ENCODE measurements around the gene SLC35F5. TPM values are rescaled to one million over a fixed set of nuclear protein-coding genes. Genes with fewer than 3 reads are reported as not detected.

Gene SLC35F5
- total RNA-seq, 3 donors from 2014 or later = 77.8 to 135 (median 96.7) TPM

DNA sequence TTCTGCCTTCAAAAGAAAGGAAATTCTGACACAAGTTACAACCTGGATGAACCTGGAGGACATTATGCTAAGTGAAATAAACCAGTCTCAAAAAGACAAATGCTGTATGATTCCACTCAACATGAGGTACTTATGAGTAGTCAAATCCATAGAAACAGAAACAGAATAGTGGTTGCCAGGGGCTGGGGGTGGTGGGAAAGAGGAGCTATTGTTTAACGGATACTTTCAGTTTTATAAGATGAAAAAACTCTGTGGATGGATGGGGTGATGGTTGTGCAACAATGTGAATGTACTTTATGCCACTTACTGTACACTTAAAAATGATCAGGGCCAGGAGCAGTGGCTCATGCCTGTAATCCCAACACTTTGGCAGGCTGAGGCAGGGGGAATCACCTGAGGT, 15.4 kb downstream of the SLC35F5 start:
- TF ChIP-seq, protein P1, sequence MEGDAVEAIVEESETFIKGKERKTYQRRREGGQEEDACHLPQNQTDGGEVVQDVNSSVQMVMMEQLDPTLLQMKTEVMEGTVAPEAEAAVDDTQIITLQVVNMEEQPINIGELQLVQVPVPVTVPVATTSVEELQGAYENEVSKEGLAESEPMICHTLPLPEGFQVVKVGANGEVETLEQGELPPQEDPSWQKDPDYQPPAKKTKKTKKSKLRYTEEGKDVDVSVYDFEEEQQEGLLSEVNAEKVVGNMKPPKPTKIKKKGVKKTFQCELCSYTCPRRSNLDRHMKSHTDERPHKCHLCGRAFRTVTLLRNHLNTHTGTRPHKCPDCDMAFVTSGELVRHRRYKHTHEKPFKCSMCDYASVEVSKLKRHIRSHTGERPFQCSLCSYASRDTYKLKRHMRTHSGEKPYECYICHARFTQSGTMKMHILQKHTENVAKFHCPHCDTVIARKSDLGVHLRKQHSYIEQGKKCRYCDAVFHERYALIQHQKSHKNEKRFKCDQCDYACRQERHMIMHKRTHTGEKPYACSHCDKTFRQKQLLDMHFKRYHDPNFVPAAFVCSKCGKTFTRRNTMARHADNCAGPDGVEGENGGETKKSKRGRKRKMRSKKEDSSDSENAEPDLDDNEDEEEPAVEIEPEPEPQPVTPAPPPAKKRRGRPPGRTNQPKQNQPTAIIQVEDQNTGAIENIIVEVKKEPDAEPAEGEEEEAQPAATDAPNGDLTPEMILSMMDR (IDR thresholded peaks at IDR 0.05) = no peak
- TF ChIP-seq POLR2A (IDR thresholded peaks at IDR 0.05) (no peak), POLR2AphosphoS5 (IDR thresholded peaks at IDR 0.05) (no peak)
- DNase-seq (ENCODE audit: low spot score in 2 of 2) = no peak
- no peaks in the 10 kb centered on the region for H3K4me1 ChIP-seq
- no peak overlapping the region for H3K27ac ChIP-seq
- intact Hi-C loops (cut with DNase I; ENCODE audit: low total_unique reads) = no loop called here
- H3K9me3 ChIP-seq = no peaks in the 10 kb centered on the region
- no peaks in the 10 kb centered on the region for H3K27me3 ChIP-seq
- H3K4me3 ChIP-seq = no peak overlapping the region
- peaks cover 4% of the 10 kb centered on the region for H3K36me3 ChIP-seq

DNA sequence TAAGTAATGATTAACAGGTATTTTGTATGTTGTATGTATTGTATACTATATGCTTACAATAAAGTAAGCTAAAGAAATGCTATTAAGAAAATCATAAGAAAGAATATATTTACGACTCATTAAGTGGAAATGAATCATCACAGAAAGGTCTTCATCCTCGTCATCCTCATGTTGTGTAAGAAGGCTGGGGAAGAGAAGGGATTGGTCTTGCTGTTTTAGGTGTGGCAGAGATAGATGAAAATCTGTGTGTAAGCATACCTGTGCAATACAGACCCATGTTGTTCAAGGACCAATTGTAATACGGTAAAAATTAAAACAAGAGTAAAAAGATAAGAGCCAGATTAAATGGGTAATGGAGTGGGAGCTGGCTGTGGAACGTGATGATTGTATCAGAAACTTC, 16.6 kb downstream of the SLC35F5 start:
- intact Hi-C loops (cut with DNase I; ENCODE audit: low total_unique reads) = no loop called here
- TF ChIP-seq POLR2AphosphoS5 (IDR thresholded peaks at IDR 0.05) = no peak
- TF ChIP-seq, protein P1 (IDR thresholded peaks at IDR 0.05) = no peak
- TF ChIP-seq POLR2A (IDR thresholded peaks at IDR 0.05) = no peak
- no peak overlapping the region for H3K27ac ChIP-seq
- peaks cover 4% of the 10 kb centered on the region for H3K36me3 ChIP-seq
- DNase-seq (ENCODE audit: low spot score in 2 of 2) = no peak
- no peaks in the 10 kb centered on the region for H3K27me3 ChIP-seq
- H3K9me3 ChIP-seq = no peaks in the 10 kb centered on the region
- H3K4me3 ChIP-seq = no peak overlapping the region
- no peaks in the 10 kb centered on the region for H3K4me1 ChIP-seq

DNA sequence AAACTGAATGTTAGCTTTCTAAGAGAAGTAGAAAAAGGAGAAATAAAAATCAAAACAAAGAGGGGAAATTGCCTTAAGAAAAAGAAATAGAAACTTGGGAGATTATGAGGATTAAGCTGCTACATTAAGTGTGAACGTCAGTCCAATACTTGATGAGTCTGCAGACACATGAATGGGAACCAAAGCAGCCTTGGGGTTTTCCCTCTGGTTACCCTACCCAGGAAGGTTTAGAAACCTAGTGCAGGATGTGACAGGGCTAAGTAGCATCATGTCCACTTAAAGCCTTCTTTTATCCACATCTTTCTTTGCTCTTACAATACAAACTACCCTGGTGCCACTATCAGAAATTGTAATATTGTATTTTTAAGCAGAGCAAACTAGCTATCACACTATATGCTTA, 22.3 kb downstream of the SLC35F5 start:
- Histone ChIP-seq H3K4me1 (no peaks in the 10 kb centered on the region), H3K27ac (no peak overlapping the region), H3K9me3 (no peaks in the 10 kb centered on the region), H3K4me3 (no peak overlapping the region), H3K36me3 (peaks cover 4% of the 10 kb centered on the region), H3K27me3 (no peaks in the 10 kb centered on the region)
- intact Hi-C loops (cut with DNase I; ENCODE audit: low total_unique reads) = no loop called here
- no peak for DNase-seq (ENCODE audit: low spot score in 2 of 2)
- TF ChIP-seq POLR2A (IDR thresholded peaks at IDR 0.05) (no peak), POLR2AphosphoS5 (IDR thresholded peaks at IDR 0.05) (no peak)
- TF ChIP-seq, protein P1 (IDR thresholded peaks at IDR 0.05) = no peak

DNA sequence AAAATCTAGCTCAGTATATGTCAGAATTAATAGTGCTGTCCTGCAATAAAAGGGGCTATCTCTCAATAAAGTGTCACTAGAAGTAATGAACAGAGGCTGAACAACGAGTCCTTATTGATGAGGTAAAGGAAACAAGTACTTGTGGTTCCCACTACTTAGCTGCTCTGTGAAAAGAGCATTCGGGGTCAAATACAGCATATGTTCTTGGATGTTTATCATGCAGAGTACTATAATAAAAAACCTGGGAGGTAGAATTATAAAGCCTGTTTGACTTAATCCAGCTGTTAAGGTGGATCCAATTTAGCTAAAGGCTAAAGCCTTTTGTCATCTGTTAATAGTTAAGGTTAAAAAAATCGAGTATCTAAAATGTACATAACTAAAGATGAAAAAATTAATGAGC, 32.4 kb downstream of the SLC35F5 start:
- TF ChIP-seq POLR2A (IDR thresholded peaks at IDR 0.05) (no peak), POLR2AphosphoS5 (IDR thresholded peaks at IDR 0.05) (no peak)
- TF ChIP-seq, protein P1 (IDR thresholded peaks at IDR 0.05) = no peak
- Histone ChIP-seq H3K27ac (no peak overlapping the region), H3K36me3 (no peaks in the 10 kb centered on the region), H3K27me3 (no peaks in the 10 kb centered on the region), H3K9me3 (no peaks in the 10 kb centered on the region), H3K4me1 (no peaks in the 10 kb centered on the region), H3K4me3 (no peak overlapping the region)
- intact Hi-C loops (cut with DNase I; ENCODE audit: low total_unique reads) = no loop called here
- no peak for DNase-seq (ENCODE audit: low spot score in 2 of 2)

DNA sequence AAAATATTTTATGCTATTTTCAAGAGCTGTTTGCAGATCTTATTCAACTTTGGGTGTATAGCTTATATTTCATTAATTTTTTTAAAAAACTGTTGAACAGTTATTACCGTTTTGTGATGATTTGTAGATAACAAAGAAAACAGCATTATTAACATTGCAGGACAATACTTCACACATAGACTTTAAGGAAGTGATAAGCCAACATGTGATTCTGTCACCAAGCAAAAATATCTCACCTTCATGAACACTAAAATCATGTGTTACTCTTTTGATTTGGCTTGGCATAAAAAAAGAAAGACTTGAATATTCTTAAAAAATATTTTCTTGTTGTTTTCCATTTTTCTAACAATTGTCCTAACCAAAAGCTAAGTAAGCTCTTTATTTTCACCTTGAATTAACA, 33.0 kb downstream of the SLC35F5 start:
- Histone ChIP-seq H3K9me3 (no peaks in the 10 kb centered on the region), H3K27ac (no peak overlapping the region), H3K4me3 (no peak overlapping the region), H3K4me1 (no peaks in the 10 kb centered on the region), H3K27me3 (no peaks in the 10 kb centered on the region), H3K36me3 (no peaks in the 10 kb centered on the region)
- no peak for DNase-seq (ENCODE audit: low spot score in 2 of 2)
- TF ChIP-seq, protein P1 (IDR thresholded peaks at IDR 0.05) = no peak
- TF ChIP-seq POLR2AphosphoS5 (IDR thresholded peaks at IDR 0.05) (no peak), POLR2A (IDR thresholded peaks at IDR 0.05) (no peak)
- intact Hi-C loops (cut with DNase I; ENCODE audit: low total_unique reads) = no loop called here

Data from breast epithelium (tissue), 4 donors.